GM19239 (cell line): ENCODE data around the gene RFNG.
A peak's percentile ranks its signal among the peaks of the same experiment; 100 is the strongest.
"Not testable (repeated sequence)": the region's sequence is repeated elsewhere in the genome, so short reads cannot be mapped to it uniquely, and the experiment has no call there.

Source experiments
- DNase-seq: peaks from one replicate; pipeline ENCODE4 v3.0.0; 2011; ENCODE audit warnings: low spot score; ENCODE audit not compliant: insufficient read length
- FAIRE-seq: peaks from 2 replicates; lab custom pipeline; 2011; peaks lifted over from hg19 to GRCh38; lab: Jason Lieb, UNC

Gene RFNG

GRCh38 chr17:82049106-82049505 is 2.5 kb downstream of the RFNG start:
- DNase-seq = no peak
- no peak for FAIRE-seq

DNA sequence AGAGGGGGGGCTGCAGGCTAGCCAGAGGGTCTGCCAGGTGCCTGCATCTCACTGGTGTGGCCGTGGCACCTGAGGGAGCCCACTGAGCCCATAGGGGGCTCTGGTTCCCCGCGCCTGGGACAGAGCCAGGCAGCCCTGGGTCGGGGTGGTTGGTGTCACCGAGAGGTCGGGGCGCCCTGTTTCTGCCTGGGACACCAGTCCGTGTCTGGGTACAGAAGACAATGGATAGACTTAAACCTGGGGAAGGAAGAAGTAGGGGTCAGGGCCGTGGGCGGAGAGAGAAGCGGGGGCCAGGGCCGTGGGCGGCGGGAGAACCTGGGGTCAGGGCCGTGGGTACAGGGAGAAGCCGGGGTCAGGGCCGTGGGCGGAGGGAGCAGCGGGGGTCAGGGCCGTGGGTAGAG is 3.0 kb downstream of the RFNG start:
- FAIRE-seq (no peak), DNase-seq (no peak)

DNA sequence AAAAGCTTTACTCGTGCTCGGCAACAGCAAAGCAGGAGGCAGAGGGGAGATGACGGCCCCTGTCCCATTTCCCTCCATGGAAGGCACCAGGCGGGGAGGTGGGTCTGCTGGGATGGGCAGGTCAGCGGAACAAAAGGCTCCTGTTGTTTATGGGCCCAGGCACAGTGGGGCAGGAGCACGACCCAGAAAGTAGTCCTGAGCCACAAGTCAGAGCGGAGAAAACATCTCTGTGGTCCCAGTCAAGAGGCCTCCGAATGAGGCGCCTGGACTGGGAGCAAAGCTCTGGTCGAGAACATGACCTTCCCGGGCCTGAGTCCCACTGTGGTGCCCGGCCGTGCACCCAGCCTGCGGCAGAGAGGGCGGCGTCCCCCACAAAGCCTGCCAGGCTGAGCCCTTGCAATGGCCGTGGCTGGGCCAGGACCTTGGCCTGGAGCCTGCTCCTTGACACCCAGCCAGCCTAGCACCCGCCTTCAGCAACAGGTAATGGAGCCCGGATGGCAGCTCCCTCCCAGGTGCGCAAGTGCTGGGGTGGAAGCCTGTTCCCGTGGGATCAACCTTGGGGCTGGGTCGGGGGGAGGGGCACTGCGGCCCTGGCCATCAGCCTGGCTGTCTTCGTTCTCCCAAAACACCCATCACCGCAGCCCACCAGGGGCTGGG is 3.6 kb downstream of the RFNG start:
- no peak for DNase-seq
- no peak for FAIRE-seq

- DNase-seq (no peak), FAIRE-seq (no peak)
These were observed 4.2 kb downstream of the RFNG start for GRCh38 chr17:82047379-82047778.

DNA sequence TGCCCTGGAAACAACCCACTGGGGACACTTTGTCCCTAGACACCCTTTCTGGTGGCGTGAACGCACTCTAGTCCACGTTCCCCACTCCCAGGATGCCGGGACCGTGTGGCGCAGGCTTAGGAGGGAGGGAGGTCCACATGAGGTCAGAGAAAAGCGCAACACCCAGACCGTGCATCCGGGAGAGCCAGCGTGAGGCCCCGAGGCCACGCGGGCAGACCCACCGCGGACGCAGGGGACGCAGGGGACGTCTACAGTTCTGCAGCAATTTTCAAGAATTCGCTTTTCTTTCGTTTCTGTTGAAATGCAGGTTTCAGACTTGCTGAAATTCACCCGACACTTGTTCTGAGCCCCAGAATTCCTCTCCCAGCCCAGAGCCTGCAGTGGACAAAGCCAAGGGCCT is 4.7 kb downstream of the RFNG start:
- no peak for DNase-seq
- no peak for FAIRE-seq

DNA sequence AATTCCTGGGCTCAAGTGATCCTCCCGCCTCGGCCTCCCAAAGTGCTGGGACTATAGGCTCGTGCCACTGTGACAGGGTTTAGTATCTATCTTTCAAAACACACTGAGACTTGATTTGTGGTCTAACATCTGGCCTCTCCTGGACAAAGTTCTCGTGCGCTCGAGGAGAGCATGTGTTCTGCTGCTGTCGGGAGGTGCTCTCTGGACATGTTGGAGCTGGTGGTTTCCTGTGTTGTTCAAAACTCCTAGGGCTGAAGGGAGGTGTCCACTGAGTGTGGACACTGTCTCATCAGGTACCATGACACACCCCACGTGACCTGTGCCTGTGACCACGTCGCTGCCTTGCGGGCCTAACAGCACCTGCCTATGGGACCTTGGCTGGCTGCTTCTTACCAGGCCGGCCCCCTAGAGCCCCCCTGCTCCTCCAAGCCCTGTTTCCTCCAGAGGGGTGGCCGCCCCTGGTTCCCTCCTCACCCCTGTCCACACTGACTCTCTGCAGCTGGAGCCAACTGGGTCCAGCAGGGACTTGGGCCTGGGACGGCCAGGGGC is 5.6 kb downstream of the RFNG start:
- DNase-seq = no peak
- no peak for FAIRE-seq

DNA sequence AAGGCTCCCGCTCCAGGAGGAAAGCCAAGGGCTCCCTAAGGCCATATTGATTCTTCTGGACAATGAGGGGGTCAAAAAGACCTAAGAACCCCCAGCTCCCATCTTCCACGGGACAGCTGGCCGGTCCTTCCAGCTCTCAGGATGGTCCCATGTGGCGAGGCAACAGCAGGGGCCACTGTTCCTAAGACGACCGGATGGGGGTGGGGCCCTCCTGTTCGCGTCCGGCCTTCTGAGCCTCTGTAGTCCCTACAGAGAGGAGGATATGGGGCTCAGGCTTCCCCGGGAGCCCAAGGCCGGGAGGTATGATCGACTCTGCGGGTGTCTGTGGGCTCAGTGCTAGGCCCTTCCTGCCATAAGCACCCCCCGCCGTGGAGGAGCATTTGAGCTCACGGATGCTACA is 8.1 kb downstream of the RFNG start:
- DNase-seq = no peak
- FAIRE-seq = no peak

- FAIRE-seq = no peak
- no peak for DNase-seq
These were observed 9.0 kb downstream of the RFNG start for GRCh38 chr17:82042649-82043048.

DNA sequence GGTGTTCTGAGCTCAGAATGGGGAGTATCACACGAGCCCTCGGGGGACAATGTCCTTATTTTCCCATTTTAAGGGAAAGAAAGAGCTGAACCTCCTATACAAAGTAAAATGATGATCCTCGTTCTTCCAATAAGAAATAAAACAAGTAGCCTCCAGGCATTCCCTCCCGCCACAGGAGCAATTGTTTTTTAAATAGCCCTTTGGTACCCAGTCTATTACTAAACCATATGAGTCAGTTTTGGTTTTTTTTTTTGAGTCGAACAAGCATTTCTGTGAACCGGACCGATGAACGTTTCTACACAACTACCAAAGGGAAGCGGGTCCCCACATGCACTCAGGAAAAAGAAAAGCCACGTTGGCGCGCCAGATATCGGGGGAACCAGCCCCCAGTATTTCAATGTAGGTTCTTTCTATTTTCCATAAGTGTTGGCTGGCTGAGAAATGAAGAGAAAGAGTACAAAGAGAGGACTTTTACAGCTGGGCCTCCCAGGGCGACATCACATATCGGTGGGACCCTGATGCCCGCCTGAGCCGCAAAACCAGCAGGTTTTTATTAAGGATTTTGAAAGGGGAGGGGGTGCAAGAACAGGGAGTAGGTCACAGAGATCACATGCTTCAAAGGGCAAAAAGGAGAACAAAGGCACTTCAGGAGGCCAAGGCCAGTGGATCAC is 10.3 kb downstream of the RFNG start:
- FAIRE-seq (no peak), DNase-seq (no peak)

- FAIRE-seq (no peak), DNase-seq (no peak)
These were observed 11.8 kb downstream of the RFNG start for GRCh38 chr17:82039695-82040299.

GRCh38 chr17:82038796-82039409 is 12.7 kb downstream of the RFNG start:
- not testable (repeated sequence) for FAIRE-seq, DNase-seq

- DNase-seq (no peak), FAIRE-seq (no peak)
These were observed 13.8 kb downstream of the RFNG start for GRCh38 chr17:82037889-82038195.

GRCh38 chr17:82037092-82037888 is 14.3 kb downstream of the RFNG start, which contains the start of gene DCXR:
TSS of gene DCXR (minus strand) at chr17:82037697. CDS start at chr17:82037682, 15 bp downstream.
- DNase-seq = peak; percentile 99
- peak; percentile 95 for FAIRE-seq

DNA sequence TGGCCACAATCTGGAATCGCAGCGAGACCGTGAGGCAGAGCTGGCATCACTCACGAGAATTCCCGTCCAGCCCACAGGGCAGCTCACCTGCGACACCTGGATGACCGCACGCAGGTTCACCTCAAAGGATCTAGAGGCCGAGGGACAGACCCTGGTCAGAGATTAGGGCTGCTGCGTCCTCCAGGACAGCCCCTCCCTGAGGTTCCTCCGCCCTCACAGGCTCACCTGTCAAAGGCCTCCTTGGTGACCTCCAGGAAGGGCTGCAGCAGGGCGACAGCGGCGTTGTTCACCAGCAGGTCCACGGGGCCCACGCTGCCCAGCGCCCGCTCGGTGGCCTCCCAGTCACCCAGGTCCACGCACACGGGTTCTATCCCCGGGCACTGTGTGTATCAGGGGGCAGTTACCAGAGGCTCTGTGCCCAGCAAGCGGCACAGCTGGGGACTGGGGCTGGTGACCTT is 14.9 kb downstream of the RFNG start:
- DNase-seq (no peak), FAIRE-seq (no peak)

DNA sequence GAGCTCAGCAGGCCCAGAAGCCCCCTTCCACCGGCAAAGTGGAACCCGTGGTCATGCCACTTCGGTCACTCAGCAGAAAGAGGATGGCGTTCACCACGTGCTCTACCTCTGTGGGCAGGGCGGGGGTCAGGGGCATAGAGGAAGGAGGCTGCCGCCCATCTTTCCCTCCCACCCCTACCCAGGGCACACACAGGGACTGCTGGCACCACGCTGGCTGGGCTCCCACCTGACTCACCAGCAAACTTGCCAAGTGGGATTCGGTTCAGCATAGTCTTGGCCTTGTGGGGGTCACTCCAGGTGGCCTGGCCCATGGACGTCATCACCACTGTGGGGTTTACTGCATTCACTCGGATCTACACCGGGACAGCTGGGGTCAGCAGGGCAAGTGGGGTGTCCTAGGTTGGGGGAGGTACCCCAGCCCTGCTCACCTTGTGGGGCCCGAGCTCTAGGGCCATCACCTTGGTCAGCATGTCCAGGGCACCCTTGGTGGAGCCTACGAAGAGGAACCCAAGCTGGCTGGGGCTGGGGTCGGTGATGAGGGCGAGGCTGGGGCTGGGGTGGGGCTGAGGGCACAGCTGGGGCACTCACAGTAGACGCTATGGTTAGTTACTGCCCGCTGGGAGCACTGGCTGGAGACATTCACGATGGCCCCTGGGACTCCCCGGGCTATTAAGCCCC is 15.5 kb downstream of the RFNG start:
- FAIRE-seq (no peak), DNase-seq (no peak)

DNA sequence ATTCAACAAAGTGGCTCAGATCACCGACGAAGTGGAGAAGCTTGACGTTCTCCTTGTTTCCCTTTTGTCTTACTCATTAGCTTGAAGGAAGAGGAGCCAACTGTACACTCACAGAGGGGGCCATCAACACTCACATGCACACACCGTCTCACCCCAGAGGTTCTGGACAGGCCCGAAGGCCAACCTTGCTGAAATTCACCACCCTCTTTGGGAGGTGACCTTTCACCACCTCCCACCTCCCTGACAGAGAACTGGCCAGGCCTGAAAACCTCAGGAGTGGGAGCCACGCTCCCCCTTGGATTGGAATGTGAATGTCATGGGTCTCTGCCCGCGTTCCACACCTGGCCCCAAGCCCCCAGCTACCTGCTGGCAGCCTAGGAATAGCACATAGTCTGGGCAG is 16.1 kb downstream of the RFNG start:
- FAIRE-seq (no peak), DNase-seq (no peak)

DNA sequence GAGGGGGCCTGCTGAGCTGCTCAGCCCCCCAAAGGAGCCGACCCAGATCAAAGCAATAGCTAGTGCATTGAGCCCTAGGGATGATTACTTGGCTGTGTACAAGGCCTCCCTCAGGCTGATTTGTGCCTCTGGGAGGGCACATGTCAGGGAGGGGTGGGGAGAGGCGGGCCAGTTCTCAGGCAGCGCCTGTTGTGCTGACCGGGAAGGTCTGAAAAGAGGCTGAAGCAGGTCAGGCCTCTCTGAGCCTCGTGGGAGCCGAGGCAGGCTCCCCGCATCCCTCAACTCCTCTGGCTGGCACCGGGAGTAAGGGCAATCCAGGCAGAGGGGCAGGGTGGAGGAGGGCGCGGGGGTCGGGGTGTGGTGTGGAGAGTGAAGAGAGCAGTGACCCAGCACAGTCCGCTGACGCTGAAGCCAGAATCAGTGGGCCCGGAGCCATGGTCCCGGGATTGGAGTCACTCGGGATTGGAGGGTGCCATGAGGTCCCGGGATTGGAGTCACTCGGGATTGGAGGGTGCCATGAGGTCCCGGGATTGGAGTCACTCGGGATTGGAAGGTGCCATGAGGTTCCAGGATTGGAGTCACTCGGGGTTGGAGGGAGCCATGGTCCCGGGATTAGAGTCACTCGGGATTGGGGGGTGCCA is 17.1 kb downstream of the RFNG start:
- DNase-seq (no peak), FAIRE-seq (no peak)

DNA sequence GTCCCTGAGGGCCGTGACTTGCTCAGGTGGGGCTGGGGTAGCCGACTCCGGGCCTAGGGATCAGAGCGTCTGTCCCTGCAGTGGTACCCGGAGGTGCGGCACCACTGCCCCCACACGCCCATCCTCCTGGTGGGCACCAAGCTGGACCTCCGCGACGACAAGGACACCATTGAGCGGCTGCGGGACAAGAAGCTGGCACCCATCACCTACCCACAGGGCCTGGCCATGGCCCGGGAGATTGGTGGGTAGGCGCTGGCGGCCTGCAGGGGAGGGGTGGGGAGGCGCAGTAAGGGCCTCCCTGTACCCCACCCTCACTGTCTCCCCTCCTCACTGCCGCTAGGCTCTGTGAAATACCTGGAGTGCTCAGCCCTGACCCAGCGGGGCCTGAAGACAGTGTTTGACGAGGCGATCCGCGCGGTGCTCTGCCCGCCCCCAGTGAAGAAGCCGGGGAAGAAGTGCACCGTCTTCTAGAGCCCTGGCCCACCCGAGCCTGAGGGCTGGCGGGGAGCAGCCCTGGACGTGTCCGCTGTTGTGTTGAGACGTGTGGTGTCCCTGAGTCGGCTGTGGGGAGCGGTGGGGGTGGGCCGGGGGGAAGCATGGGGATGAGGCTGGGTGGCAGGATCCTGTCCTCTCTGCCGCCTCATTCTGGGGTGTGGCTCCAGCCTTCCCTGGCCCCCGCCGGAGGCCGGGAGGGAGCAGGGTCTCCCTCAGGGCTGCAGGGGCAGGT is 18.1 kb downstream of the RFNG start:
- FAIRE-seq (no peak), DNase-seq (no peak)
